Measurements from ENCODE around the gene OTOG. TPM values are rescaled to one million over a fixed set of nuclear protein-coding genes. Genes with fewer than 3 reads are reported as not detected.
A peak's percentile ranks its signal among the peaks of the same experiment; 100 is the strongest.

Gene OTOG
- total and polyA plus RNA-seq, 4 experiments from 2014 or later, result not detected

DNA sequence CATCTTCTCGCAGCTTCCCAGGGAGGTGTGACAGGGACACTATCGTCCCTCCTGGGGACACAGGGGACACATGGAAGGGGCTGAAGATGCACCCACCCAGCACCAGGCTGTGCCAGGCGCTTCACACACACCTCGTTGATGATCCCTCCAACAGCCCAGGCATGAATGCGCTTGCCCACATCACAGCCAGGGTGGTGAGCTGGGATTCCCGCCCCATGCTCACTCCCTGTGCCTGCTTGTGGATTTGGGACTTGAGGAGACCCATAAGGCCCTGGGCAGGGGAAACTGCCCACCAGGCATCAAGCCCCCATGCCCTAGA, 57.8 kb downstream of the OTOG start:
- no peak overlapping the region for H3K4me3 Mint-ChIP-seq
- Histone ChIP-seq H3K36me3 (ENCODE audit: insufficient read depth, low read length) (no peaks in the 10 kb centered on the region), H3K27ac (ENCODE audit: low read depth, low read length) (no peak overlapping the region), H3K27me3 (ENCODE audit: insufficient read depth, low read length) (no peaks in the 10 kb centered on the region), H3K9me3 (ENCODE audit: control insufficient read depth in 1 of 2, low read length in 2 of 2) (no peaks in the 10 kb centered on the region), H3K4me1 (ENCODE audit: insufficient read depth, low read length) (no peaks in the 10 kb centered on the region), H3K4me3 (ENCODE audit: low read length in 2 of 2) (no peak overlapping the region)
- H3K36me3 Mint-ChIP-seq, result no peaks in the 10 kb centered on the region
- no peak overlapping the region for H3K27ac Mint-ChIP-seq
- H3K4me1 Mint-ChIP-seq, result peaks cover 0 to 2% (median 0%) of the 10 kb centered on the region in 4 donors
- ChIA-PET CTCF (ENCODE audit: partially characterized antibody) (no interaction called here), POLR2A (ENCODE audit: partially characterized antibody) (interaction anchor here (1.1 kb wide), 1 partner anchor 254 kb away, joined by 3 read pairs; no protein-coding TSS in a partner anchor)
- peaks cover 0 to 6% of the 10 kb centered on the region in 2 donors for H3K27me3 Mint-ChIP-seq
- intact Hi-C loops (cut with micrococcal nuclease), result no loop called here
- H3K9me3 Mint-ChIP-seq, result no peaks in the 10 kb centered on the region
- no peak for DNase-seq

DNA sequence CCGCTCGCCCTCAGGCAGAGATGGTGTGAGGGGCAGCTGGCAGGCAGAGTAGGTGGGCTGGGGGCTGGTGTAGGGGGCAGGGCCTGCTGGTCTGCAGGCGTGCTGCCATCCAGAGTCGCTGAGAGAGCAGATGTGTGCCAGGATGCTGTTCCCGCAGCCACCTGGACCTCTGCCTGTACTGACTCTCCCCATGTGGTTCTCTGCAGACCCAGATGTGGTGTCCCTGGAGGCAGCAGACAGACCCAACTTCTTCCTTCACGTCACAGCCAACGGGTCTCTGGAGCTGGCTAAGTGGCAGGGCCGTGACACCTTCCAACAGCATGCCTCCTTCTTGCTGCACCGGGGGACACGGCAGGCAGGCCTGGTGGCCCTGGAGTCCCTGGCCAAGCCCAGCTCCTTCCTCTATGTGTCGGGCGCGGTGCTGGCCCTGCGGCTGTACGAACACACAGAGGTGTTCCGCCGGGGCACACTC, 58.6 kb downstream of the OTOG start:
- no peaks in the 10 kb centered on the region for H3K36me3 ChIP-seq (ENCODE audit: insufficient read depth, low read length)
- no peaks in the 10 kb centered on the region for H3K9me3 ChIP-seq (ENCODE audit: control insufficient read depth in 1 of 2, low read length in 2 of 2)
- no peaks in the 10 kb centered on the region for H3K27me3 ChIP-seq (ENCODE audit: insufficient read depth, low read length)
- H3K4me1 ChIP-seq (ENCODE audit: insufficient read depth, low read length), result no peaks in the 10 kb centered on the region
- Mint-ChIP-seq H3K36me3 (no peaks in the 10 kb centered on the region), H3K9me3 (no peaks in the 10 kb centered on the region), H3K27me3 (peaks cover 1 to 6% of the 10 kb centered on the region in 2 donors), H3K4me3 (no peak overlapping the region), H3K27ac (no peak overlapping the region), H3K4me1 (peaks cover 0 to 2% (median 0%) of the 10 kb centered on the region in 4 donors)
- no peak overlapping the region for H3K4me3 ChIP-seq (ENCODE audit: low read length in 2 of 2)
- intact Hi-C loops (cut with micrococcal nuclease), result no loop called here
- no peak for DNase-seq
- no peak overlapping the region for H3K27ac ChIP-seq (ENCODE audit: low read depth, low read length)
- CTCF ChIA-PET (ENCODE audit: partially characterized antibody), result no interaction called here
- POLR2A ChIA-PET (ENCODE audit: partially characterized antibody), result no interaction called here

DNA sequence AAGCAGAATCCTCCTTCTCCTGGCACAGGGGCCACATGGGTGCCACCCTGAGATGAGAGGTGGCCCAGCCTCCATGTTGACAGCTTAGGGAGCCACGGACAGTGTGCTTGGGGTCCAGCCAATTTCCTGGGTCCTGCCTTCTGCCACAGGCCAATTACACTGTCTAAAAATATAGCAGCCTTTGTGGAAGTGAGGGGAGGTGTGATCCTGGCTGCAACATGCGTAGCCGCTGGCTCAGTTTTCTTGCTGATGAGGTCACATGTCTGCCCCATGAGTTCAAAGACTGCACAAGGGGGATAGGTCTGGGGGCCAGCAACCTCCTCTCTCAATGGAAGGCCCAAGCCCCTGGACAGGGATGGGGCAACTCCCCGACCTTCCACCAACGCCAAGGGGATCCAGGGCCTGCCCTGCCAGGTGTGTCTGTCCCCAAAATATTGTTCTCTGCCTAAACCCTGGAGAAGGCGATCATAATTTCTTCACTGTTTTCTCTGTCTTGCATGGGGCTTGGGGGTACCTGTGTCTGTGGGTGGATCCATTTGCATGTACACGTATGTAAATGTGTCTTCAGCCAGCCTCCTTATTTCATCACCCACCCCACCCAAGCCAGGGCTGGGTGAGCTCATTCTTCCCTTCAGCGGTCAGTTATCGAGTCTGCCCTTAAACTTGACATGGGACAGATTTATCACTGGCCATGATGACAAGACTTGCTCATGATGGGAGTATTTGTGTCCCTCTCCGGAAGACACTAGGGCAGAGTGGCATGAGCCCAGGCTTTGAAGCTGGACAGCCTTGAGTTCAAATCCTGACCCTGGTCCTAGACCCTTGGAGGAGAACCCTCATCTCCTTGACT, 59.4 kb downstream of the OTOG start:
- DNase-seq, result no peak
- CTCF ChIA-PET (ENCODE audit: partially characterized antibody), result no interaction called here

DNA sequence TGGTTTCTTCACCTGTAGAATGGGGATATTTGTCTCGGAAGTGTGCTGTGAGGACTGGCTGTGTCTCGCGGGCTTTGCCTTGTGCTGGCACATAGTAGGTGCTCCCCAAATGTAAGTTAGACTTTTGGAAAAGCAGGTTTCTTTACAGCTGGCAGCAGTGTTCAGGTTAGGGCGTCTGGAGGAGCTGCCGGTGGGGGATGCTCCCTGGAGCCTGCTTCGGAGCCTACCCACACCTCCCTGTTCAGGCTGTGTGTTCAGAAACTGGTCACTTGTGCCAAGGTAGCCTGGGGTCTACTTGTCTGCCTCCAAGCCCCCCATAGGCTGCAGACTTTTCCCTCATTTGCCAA, 60.0 kb downstream of the OTOG start:
- no peak for DNase-seq
- Histone ChIP-seq H3K27me3 (ENCODE audit: insufficient read depth, low read length) (no peaks in the 10 kb centered on the region), H3K4me1 (ENCODE audit: insufficient read depth, low read length) (no peaks in the 10 kb centered on the region), H3K27ac (ENCODE audit: low read depth, low read length) (no peak overlapping the region), H3K9me3 (ENCODE audit: control insufficient read depth in 1 of 2, low read length in 2 of 2) (no peaks in the 10 kb centered on the region), H3K4me3 (ENCODE audit: low read length in 2 of 2) (no peak overlapping the region), H3K36me3 (ENCODE audit: insufficient read depth, low read length) (no peaks in the 10 kb centered on the region)
- intact Hi-C loops (cut with micrococcal nuclease), result no loop called here
- H3K4me1 Mint-ChIP-seq, result no peaks in the 10 kb centered on the region
- no peak overlapping the region for H3K27ac Mint-ChIP-seq
- peaks cover 1 to 2% of the 10 kb centered on the region in 2 donors for H3K27me3 Mint-ChIP-seq
- ChIA-PET POLR2A (ENCODE audit: partially characterized antibody) (no interaction called here), CTCF (ENCODE audit: partially characterized antibody) (no interaction called here)
- no peaks in the 10 kb centered on the region for H3K36me3 Mint-ChIP-seq
- H3K9me3 Mint-ChIP-seq, result no peaks in the 10 kb centered on the region
- no peak overlapping the region for H3K4me3 Mint-ChIP-seq

More for the DNA sequence above, 59.4 kb downstream of the OTOG start:
- Mint-ChIP-seq H3K27ac (peak overlapping the region in 1 of 7 donors; percentile 37), H3K36me3 (no peaks in the 10 kb centered on the region), H3K27me3 (peaks cover 1 to 2% of the 10 kb centered on the region in 2 donors), H3K4me1 (no peaks in the 10 kb centered on the region), H3K4me3 (no peak overlapping the region), H3K9me3 (no peaks in the 10 kb centered on the region)
- intact Hi-C loops (cut with micrococcal nuclease), result no loop called here
- Histone ChIP-seq H3K27me3 (ENCODE audit: insufficient read depth, low read length) (no peaks in the 10 kb centered on the region), H3K4me3 (ENCODE audit: low read length in 2 of 2) (no peak overlapping the region), H3K36me3 (ENCODE audit: insufficient read depth, low read length) (no peaks in the 10 kb centered on the region), H3K9me3 (ENCODE audit: control insufficient read depth in 1 of 2, low read length in 2 of 2) (no peaks in the 10 kb centered on the region), H3K27ac (ENCODE audit: low read depth, low read length) (no peak overlapping the region), H3K4me1 (ENCODE audit: insufficient read depth, low read length) (no peaks in the 10 kb centered on the region)
- POLR2A ChIA-PET (ENCODE audit: partially characterized antibody), result no interaction called here

DNA sequence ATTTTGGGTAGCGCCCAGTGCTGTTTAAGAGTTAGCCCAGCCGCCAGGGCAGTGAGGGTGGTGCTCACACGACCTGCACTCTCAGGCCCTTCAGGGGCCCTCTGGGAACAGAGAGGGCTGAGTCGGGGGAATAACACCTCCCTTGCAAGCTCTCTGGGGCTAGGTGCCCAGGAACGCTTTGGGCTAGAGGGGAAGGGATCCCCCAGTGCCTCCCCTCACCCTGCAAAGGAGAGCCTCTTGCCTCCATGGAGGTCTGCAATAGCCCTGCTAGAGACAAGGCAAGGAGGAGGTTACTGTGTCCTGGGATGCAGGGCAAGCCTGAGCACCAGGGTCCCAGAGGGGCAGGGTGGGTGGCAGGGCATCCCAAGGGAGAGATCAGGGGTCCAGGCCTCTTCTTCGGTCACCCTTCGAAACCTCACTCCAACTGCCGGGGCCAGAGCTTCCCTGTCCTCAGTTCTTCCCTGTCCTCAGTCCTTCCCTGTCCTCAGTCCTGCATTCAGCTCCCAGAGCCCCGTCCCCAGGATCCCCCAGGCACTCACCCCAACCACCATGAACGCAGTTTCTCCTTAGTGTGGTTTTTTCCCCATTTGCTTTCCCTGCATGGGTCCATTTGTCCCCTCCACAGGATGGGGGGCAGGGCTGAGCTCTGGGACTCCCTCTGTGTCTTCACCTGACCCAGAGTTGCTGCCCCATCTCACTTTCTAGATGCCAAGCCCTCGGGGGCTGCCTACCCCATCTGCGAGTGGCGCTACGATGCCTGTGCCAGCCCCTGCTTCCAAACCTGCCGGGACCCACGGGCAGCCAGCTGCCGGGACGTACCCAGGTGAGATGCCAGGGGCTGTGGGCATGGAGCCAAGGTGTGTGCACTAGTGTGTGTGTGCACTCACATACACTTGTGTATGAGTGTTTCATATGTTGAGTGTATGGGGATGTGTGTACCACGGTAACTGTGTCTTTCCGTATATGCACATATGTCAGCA, 60.8 kb downstream of the OTOG start:
- H3K4me3 Mint-ChIP-seq, result no peak overlapping the region
- H3K4me1 Mint-ChIP-seq, result no peaks in the 10 kb centered on the region
- H3K4me1 ChIP-seq (ENCODE audit: insufficient read depth, low read length), result no peaks in the 10 kb centered on the region
- DNase-seq, result no peak
- H3K9me3 Mint-ChIP-seq, result no peaks in the 10 kb centered on the region
- no peak overlapping the region for H3K27ac Mint-ChIP-seq
- no peaks in the 10 kb centered on the region for H3K36me3 Mint-ChIP-seq
- ChIA-PET POLR2A (ENCODE audit: partially characterized antibody) (no interaction called here), CTCF (ENCODE audit: partially characterized antibody) (interaction anchor here (1.0 kb wide), 1 partner anchor 9 kb away, joined by 4 read pairs; no protein-coding TSS in a partner anchor)
- H3K4me3 ChIP-seq (ENCODE audit: low read length in 2 of 2), result no peak overlapping the region
- H3K27ac ChIP-seq (ENCODE audit: low read depth, low read length), result no peak overlapping the region
- H3K9me3 ChIP-seq (ENCODE audit: control insufficient read depth in 1 of 2, low read length in 2 of 2), result no peaks in the 10 kb centered on the region
- no peaks in the 10 kb centered on the region for H3K27me3 ChIP-seq (ENCODE audit: insufficient read depth, low read length)
- intact Hi-C loops (cut with micrococcal nuclease), result no loop called here
- H3K27me3 Mint-ChIP-seq, result peaks cover 1 to 2% of the 10 kb centered on the region in 2 donors
- H3K36me3 ChIP-seq (ENCODE audit: insufficient read depth, low read length), result no peaks in the 10 kb centered on the region

DNA sequence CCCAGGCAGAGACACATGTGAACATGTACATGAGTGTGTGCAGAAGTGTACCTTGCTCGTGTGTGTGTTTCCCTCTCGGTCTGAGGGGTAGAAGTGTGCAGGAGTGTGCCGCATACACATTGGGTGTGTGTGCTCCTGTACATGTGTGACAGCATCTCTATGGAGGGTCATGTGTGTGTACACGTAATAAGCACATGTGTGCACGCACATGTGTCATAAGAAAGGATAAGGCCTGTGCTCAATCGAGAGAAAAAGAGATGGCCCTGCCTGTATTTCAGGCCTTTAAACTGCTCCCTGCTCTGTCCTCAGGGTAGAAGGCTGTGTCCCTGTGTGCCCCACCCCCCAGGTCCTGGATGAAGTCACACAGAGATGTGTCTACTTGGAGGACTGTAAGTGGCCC, 61.8 kb downstream of the OTOG start:
- CTCF ChIA-PET (ENCODE audit: partially characterized antibody), result interaction anchor here (1.0 kb wide), 1 partner anchor 10 kb away, joined by 4 read pairs; no protein-coding TSS in a partner anchor
- no peaks in the 10 kb centered on the region for H3K36me3 Mint-ChIP-seq

More for the DNA sequence above, 61.8 kb downstream of the OTOG start:
- H3K36me3 ChIP-seq (ENCODE audit: insufficient read depth, low read length), result no peaks in the 10 kb centered on the region
- no peaks in the 10 kb centered on the region for H3K27me3 ChIP-seq (ENCODE audit: insufficient read depth, low read length)
- Mint-ChIP-seq H3K27ac (no peak overlapping the region), H3K27me3 (peaks cover 2 to 5% of the 10 kb centered on the region in 2 donors), H3K4me3 (no peak overlapping the region), H3K4me1 (no peaks in the 10 kb centered on the region), H3K9me3 (no peaks in the 10 kb centered on the region)
- no peaks in the 10 kb centered on the region for H3K4me1 ChIP-seq (ENCODE audit: insufficient read depth, low read length)
- DNase-seq, result no peak
- H3K9me3 ChIP-seq (ENCODE audit: control insufficient read depth in 1 of 2, low read length in 2 of 2), result no peaks in the 10 kb centered on the region
- no peak overlapping the region for H3K4me3 ChIP-seq (ENCODE audit: low read length in 2 of 2)
- H3K27ac ChIP-seq (ENCODE audit: low read depth, low read length), result no peak overlapping the region
- intact Hi-C loops (cut with micrococcal nuclease), result no loop called here
- POLR2A ChIA-PET (ENCODE audit: partially characterized antibody), result no interaction called here

All from CD4-positive, alpha-beta memory T cell (primary cell).